Measurements from ENCODE around the gene HACL1. TPM values are rescaled to one million over a fixed set of nuclear protein-coding genes. Genes with fewer than 3 reads are reported as not detected.

HACL1 gene
- polyA plus RNA-seq, 12 donors = 6.6 to 13.7 (median 8.5) TPM; not detected in 2

GRCh38 chr3:15528854-15529537 lies 72.4 kb downstream of the HACL1 start:
- DNase-seq = no peak

- DNase-seq = peak; percentile 32
Measured at GRCh38 chr3:15527031-15527459, 74.3 kb downstream of the HACL1 start.

- no peak for DNase-seq
Measured at GRCh38 chr3:15525790-15526189, 75.6 kb downstream of the HACL1 start.

GRCh38 chr3:15523660-15524417 lies 77.5 kb downstream of the HACL1 start:
- no peak for DNase-seq

- DNase-seq = no peak
Measured at GRCh38 chr3:15522016-15522415, 79.4 kb downstream of the HACL1 start.

- no peak for DNase-seq
Measured at GRCh38 chr3:15521573-15521965, 79.8 kb downstream of the HACL1 start, which contains the start of gene COLQ. COLQ (minus strand) TSS chr3:15521706; CDS start chr3:15521625, 81 bp downstream.

- DNase-seq = no peak
Measured at GRCh38 chr3:15520804-15521572, 80.4 kb downstream of the HACL1 start.

- DNase-seq = no peak
Measured at GRCh38 chr3:15520185-15520584, 81.2 kb downstream of the HACL1 start.

GRCh38 chr3:15519096-15519495 lies 82.3 kb downstream of the HACL1 start:
- DNase-seq = no peak

GRCh38 chr3:15514663-15515340 lies 86.6 kb downstream of the HACL1 start:
- no peak for DNase-seq

- no peak for DNase-seq
Measured at GRCh38 chr3:15513810-15514662, 87.3 kb downstream of the HACL1 start.

GRCh38 chr3:15513116-15513515 lies 88.3 kb downstream of the HACL1 start:
- no peak for DNase-seq

GRCh38 chr3:15512166-15512565 lies 89.2 kb downstream of the HACL1 start:
- DNase-seq = peak; percentile 75

- no peak for DNase-seq
Measured at GRCh38 chr3:15511156-15511555, 90.2 kb downstream of the HACL1 start.

Other genes with a start within 250 kb of the HACL1 start
- gene METTL6, start 174.0 kb downstream of the HACL1 start, polyA plus RNA-seq (ENCODE audit: insufficient read length in 12 of 12) = 10 to 100 TPM in 10 of 12 donors, 1 to 10 TPM in 1, not detected in 1; 8.9 to 21.9 (median 16.5) TPM
- 10 to 100 TPM in 10 of 12 donors, 1 to 10 TPM in 1, not detected in 1; 2.9 to 20.3 (median 13.4) TPM for gene EAF1, start 174.0 kb downstream of the HACL1 start, polyA plus RNA-seq (ENCODE audit: insufficient read length in 12 of 12)
- 10 to 100 TPM in 11 of 12 donors, not detected in 1; 15.0 to 57.1 (median 29.3) TPM for gene COLQ, start 79.9 kb downstream of the HACL1 start, polyA plus RNA-seq (ENCODE audit: insufficient read length in 12 of 12)
- 10 to 100 TPM in 10 of 12 donors, 1 to 10 TPM in 1, not detected in 1; 8.9 to 26.7 (median 13.5) TPM for gene BTD, start 176 bp upstream of the HACL1 start, polyA plus RNA-seq (ENCODE audit: insufficient read length in 12 of 12)
- 10 to 100 TPM in 11 of 12 donors, not detected in 1; 21.5 to 42.9 (median 30.1) TPM for gene ANKRD28, start 196.4 kb upstream of the HACL1 start, polyA plus RNA-seq (ENCODE audit: insufficient read length in 12 of 12)

Measured in muscle of arm (tissue), 12 donors.